HTR-8/SVneo (cell line): ENCODE data around the gene ALX3.
"Not testable (repeated sequence)": the region's sequence is repeated elsewhere in the genome, so short reads cannot be mapped to it uniquely, and the experiment has no call there.

Experiments used
- DNase-seq: peaks from one replicate; pipeline ENCODE4 v3.0.0; 2011; ENCODE audit warnings: low spot score, mixed read lengths; ENCODE audit not compliant: insufficient read length
- FAIRE-seq: peaks from 2 replicates; lab custom pipeline; 2011; peaks lifted over from hg19 to GRCh38; lab: Jason Lieb, UNC

ALX3 gene

DNA sequence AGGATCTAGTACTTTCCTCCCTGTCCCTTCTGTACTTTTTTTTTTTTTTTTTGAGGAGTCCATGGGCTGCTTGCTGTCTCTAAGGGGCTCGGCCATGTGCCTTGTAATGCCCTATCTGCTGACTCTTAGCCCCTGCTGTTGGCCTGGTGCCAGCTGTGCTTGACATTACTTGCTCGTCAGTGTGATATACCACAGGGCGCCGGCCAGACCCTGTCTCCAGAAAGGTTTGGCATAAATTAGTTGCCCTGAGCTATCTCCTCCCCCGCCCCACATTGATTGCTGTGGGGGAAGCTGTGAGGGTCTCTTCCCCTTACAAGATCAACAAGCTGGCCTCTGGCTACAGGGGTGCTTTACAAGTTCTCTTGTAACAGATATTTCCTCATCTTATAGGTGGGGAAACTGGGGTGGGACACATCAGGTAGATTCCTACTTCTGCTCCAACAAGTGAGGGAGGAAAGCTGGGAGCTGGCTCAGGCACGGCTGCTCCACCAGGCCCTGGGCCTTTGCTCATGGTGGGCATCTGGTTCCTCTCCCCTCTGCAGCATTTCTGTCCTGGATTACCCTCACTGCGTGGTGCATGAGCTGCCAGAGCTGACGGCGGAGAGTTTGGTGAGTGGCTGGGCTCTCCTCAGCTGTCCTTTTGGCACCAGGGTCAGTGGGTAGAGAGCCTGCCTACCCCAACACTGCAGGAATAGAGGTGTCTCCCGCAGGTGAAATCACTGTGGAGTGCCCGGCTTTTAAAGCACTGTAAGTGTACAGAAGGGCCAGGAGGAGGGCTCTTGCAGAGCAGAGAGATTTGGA, 20.5 kb downstream of the ALX3 start:
- DNase-seq (no peak), FAIRE-seq (no peak)

DNA sequence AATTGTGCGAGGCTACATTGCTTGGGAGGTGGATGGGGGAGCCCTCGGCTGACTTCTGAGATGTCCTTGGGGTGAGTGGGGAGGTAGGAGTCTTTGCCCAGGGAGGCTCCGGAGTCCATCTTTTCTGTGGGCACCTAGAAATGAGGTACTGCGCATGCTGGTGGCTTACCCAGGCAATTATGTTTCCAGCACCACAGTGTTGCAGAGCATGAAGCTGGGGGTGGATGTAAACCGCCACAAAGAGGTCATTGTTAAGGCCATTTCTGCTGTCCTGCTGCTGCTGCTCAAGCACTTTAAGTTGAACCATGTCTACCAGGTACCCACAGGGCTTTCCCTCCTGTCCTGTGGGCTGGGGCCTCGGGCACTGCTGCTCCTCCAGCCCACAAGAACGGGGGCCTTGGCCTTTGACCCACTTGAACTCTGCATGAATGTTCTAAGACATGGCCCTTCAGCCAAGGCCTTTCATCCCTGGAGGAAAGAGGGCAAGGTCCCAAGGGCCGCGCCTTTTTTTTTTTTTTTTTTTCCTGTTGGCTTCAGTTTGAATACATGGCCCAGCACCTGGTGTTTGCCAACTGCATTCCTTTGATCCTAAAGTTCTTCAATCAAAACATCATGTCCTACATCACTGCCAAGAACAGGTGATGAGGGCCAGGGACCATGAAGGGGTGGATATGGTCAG, 21.4 kb downstream of the ALX3 start:
- FAIRE-seq (no peak), DNase-seq (no peak)

DNA sequence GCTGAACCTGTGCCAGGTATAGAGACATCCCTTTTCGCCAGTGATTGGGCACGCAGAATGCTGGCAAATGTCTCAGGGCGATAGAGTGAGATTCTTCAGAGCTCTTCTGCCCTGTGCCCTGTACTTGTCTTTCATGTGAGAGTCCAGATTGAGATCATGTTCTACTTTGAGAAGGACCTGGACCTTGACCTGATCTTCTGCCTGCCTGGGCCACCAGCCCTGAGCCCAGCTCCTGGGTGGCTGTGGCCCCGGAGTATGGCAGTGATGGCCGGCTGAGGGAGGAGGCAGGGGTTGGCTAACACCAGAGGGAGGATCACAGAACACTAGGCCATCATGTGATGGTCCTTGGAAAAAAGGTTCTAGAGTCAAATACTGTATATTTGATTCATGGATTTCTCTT, 22.2 kb downstream of the ALX3 start:
- no peak for FAIRE-seq
- no peak for DNase-seq

DNA sequence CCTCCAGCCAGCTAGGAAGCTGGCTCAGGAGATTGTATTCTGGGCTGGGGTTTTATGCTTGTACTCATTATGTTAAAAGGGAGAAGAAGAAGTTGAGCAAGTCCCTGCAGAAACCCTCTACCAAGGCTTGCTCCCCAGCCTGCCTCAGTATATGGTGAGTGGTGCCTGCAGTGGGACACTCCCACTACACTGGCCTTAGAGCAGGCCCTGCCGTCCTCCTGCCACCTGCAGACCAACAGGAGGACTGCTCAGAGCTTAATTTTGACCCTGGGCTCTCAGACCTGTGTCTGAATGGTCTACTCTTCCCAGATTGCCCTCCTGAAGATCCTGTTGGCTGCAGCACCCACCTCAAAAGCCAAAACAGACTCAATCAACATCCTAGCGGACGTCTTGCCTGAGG, 23.0 kb downstream of the ALX3 start:
- no peak for FAIRE-seq
- DNase-seq, result no peak

DNA sequence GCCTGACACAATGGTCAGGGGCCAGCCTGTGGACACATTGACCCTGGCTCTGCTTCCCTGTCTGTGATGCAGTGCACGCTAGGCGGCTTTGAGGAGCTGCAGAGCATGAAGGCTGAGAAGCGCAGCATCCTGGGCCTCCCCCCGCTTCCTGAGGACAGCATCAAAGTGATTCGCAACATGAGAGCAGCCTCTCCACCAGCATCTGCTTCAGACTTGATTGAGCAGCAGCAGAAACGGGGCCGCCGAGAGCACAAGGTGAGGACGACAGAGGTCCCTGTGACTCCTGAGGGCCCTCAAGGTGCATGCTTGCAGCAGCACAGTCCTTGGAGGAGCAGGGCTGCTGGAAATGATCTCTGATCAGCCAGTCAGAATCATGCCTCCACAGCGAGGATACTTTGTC, 27.5 kb downstream of the ALX3 start:
- FAIRE-seq, result no peak
- no peak for DNase-seq

DNA sequence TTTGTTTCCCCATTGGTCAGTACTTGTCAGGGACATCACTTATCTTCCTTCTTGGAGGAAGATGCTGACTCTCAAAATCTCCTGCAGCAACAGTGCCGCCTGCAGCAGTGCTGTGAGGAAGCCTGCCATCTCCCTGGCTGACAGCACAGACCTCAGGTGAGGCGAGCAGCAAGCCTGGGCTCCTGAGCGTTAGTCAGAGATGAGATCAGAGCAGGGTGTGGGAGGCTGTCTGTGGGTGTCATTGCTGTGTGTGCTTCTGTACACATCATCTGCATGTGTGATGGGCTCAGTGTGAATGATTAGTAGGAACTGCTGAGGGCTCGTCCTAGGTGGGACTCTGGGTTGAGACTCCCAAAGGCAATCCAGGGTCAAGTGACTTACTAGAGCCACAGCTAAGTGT, 29.9 kb downstream of the ALX3 start:
- no peak for FAIRE-seq

DNA sequence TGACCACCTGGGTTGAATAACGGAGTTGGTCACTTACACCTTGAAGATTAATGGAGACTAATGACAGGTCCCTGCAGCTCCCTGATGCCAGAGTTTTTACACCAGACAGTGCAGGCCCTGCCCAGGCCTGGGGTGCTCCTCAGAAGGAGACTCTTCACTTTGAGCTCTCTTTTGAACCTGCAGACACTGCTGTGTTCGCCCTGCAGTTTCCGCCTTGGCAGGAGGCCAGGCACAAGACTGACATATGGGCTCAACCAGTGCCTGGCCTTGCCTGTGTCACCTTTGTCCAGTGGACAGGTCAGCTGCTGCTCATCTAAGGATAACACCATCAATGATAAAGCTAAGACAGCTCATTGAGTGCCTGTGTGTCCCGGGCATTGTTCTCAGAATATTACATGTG, 30.8 kb downstream of the ALX3 start:
- FAIRE-seq, result no peak
- DNase-seq, result no peak

More for the DNA sequence above, 29.9 kb downstream of the ALX3 start:
- DNase-seq, result no peak

DNA sequence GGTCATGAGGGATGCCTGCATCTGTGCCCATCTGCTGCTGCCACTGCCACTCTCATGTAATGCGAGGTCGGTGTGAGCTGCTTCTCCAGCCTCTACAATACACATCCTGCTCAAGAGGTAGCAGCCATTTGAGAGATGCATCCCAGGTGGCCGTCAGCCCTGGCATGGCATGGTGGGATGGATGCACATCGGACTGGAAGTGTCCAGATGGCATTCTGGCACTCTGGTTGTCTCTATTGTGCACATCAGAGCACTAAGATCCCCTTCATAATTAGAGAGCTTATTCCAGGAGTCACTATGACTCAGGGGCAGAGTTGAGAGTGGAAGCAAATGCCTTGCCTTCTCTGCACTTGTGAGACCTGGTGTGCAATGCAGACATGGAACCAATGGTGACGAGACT, 32.2 kb downstream of the ALX3 start:
- no peak for FAIRE-seq
- no peak for DNase-seq

DNA sequence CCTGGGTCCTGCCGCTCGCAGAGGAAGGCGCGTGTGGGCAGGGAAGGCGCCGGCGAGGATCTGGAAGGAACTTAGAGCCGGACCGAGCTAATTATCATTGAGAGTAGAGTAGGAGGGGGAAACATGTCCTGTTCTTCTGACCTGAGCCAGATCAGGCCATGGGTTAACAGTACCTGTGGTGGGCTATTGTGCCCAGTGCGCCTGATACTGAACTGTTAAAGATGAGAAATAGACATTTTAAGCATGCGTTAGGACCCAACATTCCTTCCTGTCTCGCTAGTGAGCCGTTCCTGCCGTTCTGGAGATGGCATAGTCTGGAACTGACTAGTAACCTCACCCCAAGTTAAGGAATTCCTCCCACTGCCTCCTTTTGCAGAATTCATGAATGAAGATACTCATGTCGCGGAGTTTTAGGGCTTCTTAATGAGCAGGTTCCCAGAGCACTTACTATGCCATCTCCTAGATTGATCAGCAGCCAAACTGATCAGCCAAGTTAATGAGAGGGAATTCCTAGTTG, 35.2 kb downstream of the ALX3 start:
- no peak for DNase-seq
- no peak for FAIRE-seq

DNA sequence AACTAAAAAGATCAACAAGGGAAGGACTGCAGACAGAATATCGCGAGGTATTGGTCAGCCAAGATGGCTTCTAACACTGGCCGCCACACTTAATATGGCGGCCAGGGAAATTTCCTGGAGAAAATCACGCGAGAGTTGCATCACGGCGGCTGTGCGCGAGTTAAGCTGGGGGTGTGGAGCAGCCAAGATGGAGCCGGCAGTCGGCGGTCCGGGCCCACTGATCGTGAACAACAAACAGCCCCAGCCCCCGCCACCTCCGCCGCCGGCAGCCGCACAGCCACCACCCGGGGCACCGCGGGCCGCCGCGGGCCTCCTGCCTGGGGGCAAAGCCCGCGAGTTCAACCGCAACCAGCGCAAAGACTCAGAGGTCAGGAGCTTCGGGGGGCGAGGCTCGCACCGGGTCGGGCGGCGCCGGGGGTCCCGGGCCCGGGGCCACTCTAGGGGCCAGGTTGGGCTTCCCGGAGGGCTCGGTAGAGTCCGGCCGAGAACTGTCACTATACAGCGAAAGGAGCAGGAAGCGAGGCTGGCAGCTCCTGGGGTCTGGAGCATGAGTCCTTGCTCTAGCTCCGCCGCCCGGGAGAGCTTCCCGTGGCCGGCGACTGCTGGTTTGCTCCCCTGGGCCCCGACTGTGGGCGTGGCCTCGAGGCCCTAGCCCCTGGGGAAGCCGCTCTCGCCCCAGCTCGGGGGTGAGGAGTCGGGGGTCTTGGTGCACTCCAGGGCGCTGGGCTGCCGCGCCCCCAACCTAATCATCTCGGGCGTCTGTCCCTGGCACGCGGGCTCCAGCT, 35.8 kb downstream of the ALX3 start, which contains the start of gene STRIP1:
Gene STRIP1, plus strand, starts transcription at position 174 of the 785 bp plus-strand sequence. Its CDS starts 14 bp downstream, at position 188.
- FAIRE-seq (no peak), DNase-seq (peak; percentile 83)

DNA sequence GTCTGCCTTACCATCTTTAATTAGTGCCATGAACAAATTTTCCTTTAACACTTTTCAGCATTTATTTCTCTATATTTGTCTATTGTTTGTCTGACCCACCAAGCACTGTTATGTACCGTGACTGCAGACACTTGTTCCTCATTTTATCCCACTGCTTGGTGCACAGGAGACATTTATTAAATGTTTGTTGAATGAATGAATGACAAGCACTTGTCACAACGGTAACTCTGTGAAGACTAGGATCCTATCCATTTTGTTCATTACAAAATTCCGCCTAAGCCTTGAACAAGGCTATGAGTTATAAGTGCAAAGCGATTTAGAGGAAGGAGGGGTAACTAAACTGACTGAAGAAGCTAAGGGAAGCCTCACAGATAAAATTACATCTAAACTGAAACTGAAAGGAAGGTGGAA, 36.4 kb downstream of the ALX3 start:
- FAIRE-seq (no peak), DNase-seq (no peak)

DNA sequence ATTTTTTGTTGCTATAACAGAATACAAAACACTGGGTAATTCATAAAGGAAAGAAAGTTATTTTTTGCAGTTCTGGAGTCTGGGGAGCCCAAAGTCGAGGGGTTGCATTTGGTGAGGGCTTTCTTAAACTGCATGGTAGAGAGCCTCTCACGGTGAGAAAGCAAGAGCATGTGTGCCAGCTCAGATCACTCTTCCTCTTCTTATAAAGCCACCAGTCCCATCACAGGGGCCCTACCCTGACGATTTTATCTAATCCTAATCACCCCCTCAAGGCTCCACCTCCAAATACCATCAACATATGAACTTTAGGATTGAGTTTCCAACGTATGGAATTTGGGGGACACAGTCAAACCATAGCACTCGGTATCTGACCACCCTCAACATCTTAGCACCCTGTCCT, 37.1 kb downstream of the ALX3 start:
- FAIRE-seq, result no peak
- DNase-seq, result no peak

DNA sequence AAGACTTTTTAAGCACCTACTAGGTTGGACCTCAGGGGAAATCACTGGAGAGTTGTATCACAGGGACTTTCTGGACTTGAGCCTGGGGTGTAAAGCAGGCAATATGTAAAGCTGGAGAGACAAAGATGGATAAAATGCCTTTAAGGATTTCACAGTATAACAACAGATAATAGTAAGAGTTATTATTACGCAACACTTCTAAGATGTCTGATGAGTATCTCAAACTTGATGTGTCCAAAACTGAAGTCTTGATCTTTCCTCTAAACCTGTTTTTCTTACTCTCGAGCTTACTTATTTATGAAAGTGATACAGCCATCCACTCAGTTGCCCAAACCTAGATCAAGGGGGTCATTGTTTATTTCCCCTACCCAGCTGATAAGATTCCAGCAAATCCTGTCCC, 38.1 kb downstream of the ALX3 start:
- no peak for FAIRE-seq
- no peak for DNase-seq

DNA sequence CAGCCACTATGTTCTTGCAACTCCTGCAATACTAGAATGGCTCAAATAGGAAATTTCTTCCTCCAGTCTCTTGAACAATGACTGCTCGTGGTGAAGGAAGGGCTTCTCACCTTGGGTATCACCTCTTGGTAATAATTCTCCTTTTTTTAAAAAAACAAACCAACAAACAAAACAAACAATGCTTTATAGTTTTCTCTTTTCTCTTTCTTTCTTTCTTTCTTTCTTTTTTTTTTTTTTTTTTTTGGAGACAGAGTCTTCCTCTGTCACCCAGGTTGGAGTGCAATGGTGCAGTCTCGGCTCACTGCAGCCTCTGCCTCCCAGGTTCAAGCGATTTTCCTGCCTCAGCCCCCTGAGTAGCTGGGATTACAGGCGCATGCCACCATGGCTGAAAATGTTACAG, 39.8 kb downstream of the ALX3 start:
- FAIRE-seq, DNase-seq: not testable (repeated sequence)

DNA sequence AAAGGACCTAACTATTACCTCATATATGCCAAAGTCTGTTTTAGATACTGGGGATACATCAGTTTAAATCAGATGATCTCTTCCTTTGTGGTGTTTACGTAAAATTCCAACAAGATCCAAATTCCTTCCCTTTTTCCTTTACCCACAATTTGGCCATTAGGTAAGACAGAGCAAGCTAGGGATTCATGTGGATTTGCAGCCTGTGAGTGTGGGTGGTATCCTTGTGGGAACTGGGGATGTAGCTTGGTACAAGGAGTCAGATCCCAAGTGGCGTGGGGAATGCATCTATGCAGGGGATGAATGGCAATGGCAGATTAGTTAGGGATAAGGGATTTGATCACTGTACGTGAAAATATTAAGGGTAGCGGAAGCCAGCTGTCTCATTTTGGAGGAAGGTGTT, 45.9 kb downstream of the ALX3 start:
- FAIRE-seq (no peak), DNase-seq (no peak)

DNA sequence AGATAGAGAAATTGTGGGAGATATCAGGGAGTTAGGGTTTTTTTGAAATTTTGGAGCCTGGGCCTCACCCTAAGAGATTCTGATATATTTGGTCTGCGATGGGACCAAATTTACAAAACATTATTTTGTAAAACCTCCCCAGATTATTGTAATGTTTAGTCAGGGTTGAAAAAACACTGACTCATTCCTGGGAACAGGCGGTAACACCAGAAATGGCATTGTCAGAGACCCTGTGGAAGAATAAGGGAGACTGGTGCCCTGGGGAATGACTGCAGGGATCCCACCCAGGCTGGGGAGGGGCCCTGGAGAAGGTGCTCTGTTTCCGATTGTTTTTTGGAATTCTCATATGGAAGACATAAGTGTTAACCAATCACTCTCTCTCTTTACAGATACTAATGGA, 49.2 kb downstream of the ALX3 start:
- DNase-seq (no peak), FAIRE-seq (no peak)

DNA sequence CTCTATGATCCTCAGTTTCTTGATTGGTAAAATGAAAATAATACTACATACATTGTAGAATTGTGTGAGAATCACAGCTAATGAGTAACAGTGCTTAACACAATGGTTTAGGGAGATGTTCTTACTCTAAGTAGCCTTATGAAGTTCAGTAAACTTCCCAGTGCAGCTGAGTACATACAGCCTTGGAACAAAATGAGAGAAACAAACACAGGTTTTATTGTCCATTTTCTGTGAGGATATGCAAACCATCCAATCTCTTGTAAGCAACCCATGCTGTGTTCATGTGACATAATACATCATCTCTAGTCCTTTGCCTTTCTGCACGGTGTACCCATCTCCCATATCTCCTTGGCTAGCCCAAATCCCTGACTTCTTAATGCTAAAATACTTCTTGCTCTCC, 50.7 kb downstream of the ALX3 start:
- FAIRE-seq (no peak), DNase-seq (no peak)

DNA sequence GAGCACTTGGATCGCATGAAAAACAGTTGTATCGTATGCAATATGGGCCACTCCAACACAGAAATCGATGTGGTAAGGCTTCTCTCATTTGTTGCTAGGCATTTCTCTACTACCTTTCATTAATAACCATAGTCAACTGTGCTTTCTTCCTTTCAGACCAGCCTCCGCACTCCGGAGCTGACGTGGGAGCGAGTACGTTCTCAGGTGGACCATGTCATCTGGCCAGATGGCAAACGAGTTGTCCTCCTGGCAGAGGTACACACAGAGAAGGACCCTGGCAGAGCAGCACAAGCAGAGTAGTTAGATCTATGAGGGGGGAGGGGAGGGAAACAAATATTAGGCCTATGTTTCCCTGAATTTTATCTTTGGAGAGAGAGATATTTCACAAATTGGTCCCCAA, 52.1 kb downstream of the ALX3 start:
- DNase-seq (no peak), FAIRE-seq (no peak)

DNA sequence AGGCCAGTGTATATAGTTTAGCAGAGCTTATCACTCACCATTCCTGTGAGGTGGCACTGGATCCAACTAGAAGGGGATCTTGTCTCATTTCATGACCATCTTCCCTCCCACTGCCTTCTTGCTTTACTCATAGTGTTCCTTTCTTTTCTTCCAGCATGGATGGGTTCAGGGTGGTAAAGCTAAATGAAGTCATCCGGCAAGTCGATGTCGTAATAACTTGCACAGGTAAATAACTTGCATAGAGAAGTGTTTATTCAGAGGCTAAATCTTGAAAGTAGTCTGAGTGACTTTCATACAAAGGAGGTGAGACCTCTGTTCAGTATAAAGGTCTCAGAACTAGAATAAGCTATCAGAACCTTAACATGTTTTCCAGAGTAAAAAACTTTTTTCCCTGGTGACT, 52.7 kb downstream of the ALX3 start:
- DNase-seq, result no peak
- FAIRE-seq, result no peak

DNA sequence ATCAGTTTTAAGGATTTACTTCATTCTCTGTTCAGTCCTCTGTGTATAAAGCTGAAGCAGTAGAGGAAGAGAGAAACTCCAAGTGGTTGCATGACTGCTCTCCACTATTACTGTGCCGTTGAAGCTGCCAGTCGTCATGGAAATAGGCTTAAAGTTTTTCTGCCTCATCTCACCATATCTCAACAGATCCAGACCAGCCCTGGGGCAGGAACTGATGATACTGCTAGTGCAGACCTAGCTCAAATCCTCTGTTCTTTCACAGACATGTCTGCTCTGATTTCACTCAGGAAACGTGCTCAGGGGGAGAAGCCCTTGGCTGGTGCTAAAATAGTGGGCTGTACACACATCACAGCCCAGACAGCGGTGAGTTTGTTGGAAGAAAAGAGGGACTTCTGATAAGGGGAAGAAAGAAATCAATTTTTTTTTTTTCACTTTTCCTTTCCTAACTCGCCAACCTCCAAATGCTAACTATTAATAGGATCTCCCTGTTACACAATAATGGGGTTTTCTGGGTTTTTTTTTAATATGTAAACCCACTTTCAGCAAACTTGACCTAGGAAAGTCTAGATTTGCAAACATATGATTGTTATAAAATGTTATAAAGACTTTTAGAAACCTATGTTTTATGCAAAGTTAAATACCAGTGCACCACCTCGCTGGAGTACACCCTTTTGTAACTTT, 58.2 kb downstream of the ALX3 start:
- DNase-seq (no peak), FAIRE-seq (no peak)
